WTC11 (cell line): ENCODE measurements around the gene FGR. TPM values are rescaled to one million over a fixed set of nuclear protein-coding genes. Genes with fewer than 3 reads are reported as not detected.
A peak's percentile ranks its signal among the peaks of the same experiment; 100 is the strongest.

ENCODE experiments used
- ATAC-seq: fragments of 200-7000 bp; cut with Tn5 transposase; 2 replicates; pipeline ENCODE4 v1.10.0; 2021; ENCODE audit warnings: mild to moderate bottlenecking, moderate library complexity
- CTCF ChIA-PET: fragments of 300-600 bp; sonication (Branson Sonifier 250); formaldehyde crosslinking; loops from one replicate; lab custom pipeline; 2021; ENCODE audit warnings: antibody characterized with exemption; lab: Charles Lee
- POLR2A ChIA-PET: fragments of 350-600 bp; sonication (Branson Sonifier 250); formaldehyde crosslinking; loops from one replicate; lab custom pipeline; 2021; ENCODE audit warnings: antibody characterized with exemption; lab: Charles Lee
- DNase-seq: peaks from one replicate; pipeline ENCODE4 v3.0.0; 2021; ENCODE audit warnings: low spot score
- H3K27ac Mint-ChIP-seq: 2 replicates; pipeline ENCODE4 v1.8.0; 2021; ENCODE audit warnings: mixed read lengths
- H3K27me3 Mint-ChIP-seq: 2 replicates; pipeline ENCODE4 v1.8.0; 2021; ENCODE audit warnings: low read depth, mild to moderate bottlenecking, moderate library complexity, mixed read lengths
- H3K36me3 Mint-ChIP-seq: 2 replicates; pipeline ENCODE4 v1.8.0; 2021; ENCODE audit warnings: mixed read lengths
- H3K4me1 Mint-ChIP-seq: 2 replicates; pipeline ENCODE4 v1.8.0; 2022; ENCODE audit warnings: mixed read lengths
- H3K4me3 Mint-ChIP-seq: 2 replicates; pipeline ENCODE4 v1.8.0; 2021; ENCODE audit warnings: mild to moderate bottlenecking, moderate library complexity, mixed read lengths
- H3K9me3 Mint-ChIP-seq: 2 replicates; pipeline ENCODE4 v1.8.0; 2021; ENCODE audit warnings: mixed read lengths
- CREB1 ChIP-seq: sonication (generic); formaldehyde crosslinking; IDR thresholded peaks from 2 replicates; pipeline ENCODE4 v1.8.0; 2023; ENCODE audit warnings: mild to moderate bottlenecking, missing genetic modification reagents
- GTF2I ChIP-seq: fragments of 250-450 bp; sonication (Bioruptor Pico); conservative IDR thresholded peaks from 2 replicates; pipeline ENCODE4 v1.4.0; 2021; ENCODE audit warnings: mild to moderate bottlenecking
- KAT7 ChIP-seq: sonication (generic); formaldehyde crosslinking; IDR thresholded peaks from 2 replicates; pipeline ENCODE4 v1.8.1; 2023; ENCODE audit warnings: missing genetic modification reagents, mild to moderate bottlenecking, borderline replicate concordance
- NFE2L1 ChIP-seq: sonication (generic); formaldehyde crosslinking; IDR thresholded peaks from 2 replicates; pipeline ENCODE4 v1.8.1; 2023; ENCODE audit warnings: missing genetic modification reagents
- NR1H2 ChIP-seq: sonication (generic); formaldehyde crosslinking; IDR thresholded peaks from 2 replicates; pipeline ENCODE4 v1.9.0; 2021; ENCODE audit warnings: mild to moderate bottlenecking, moderate library complexity, missing genetic modification reagents
- TP53 ChIP-seq: sonication (generic); formaldehyde crosslinking; IDR thresholded peaks from 2 replicates; pipeline ENCODE4 v1.8.1; 2023; ENCODE audit warnings: mild to moderate bottlenecking, missing genetic modification reagents
- total RNA-seq: library from RNA; stranded (reverse); gene quantifications from 3 replicates; pipeline ENCODE4 v1.2.3, GENCODE V29; 2021
- TF ChIP-seq, protein P1 (sequence below): sonication (generic); formaldehyde crosslinking; IDR thresholded peaks from 2 replicates; pipeline ENCODE4 v1.8.1; 2023; ENCODE audit warnings: mild to moderate bottlenecking, moderate library complexity, missing genetic modification reagents
- TF ChIP-seq, protein P2 (sequence below): sonication (generic); formaldehyde crosslinking; IDR thresholded peaks from 2 replicates; pipeline ENCODE4 v1.8.1; 2023; ENCODE audit warnings: mild to moderate bottlenecking, missing genetic modification reagents, moderate library complexity
- TF ChIP-seq, protein P3 (sequence below): fragments of 250-450 bp; sonication (Bioruptor Pico); IDR thresholded peaks from 2 replicates; pipeline ENCODE4 v1.9.0; 2021; ENCODE audit warnings: moderate library complexity, mild to moderate bottlenecking, inconsistent platforms, borderline replicate concordance
- TF ChIP-seq, protein P4 (sequence below): sonication (generic); formaldehyde crosslinking; IDR thresholded peaks from 2 replicates; pipeline ENCODE4 v1.8.1; 2023; ENCODE audit warnings: mild to moderate bottlenecking, missing genetic modification reagents
- TF ChIP-seq, protein P5 (sequence below): fragments of 250-450 bp; sonication (Bioruptor Pico); IDR thresholded peaks from 2 replicates; pipeline ENCODE4 v1.9.0; 2021; ENCODE audit warnings: mild to moderate bottlenecking
- TF ChIP-seq, protein P6 (sequence below): sonication (generic); formaldehyde crosslinking; IDR thresholded peaks from 2 replicates; pipeline ENCODE4 v1.8.1; 2022; ENCODE audit warnings: low read depth, missing genetic modification reagents, borderline replicate concordance
- TF ChIP-seq, protein P7 (sequence below): fragments of 250-450 bp; sonication (Bioruptor Pico); IDR thresholded peaks from 2 replicates; pipeline ENCODE4 v1.8.0; 2021; ENCODE audit warnings: mild to moderate bottlenecking
- TF ChIP-seq, protein P8 (sequence below): fragments of 250-450 bp; sonication (Bioruptor Pico); IDR thresholded peaks from 2 replicates; pipeline ENCODE4 v1.9.0; 2021; ENCODE audit warnings: mild to moderate bottlenecking
- TF ChIP-seq, protein P9 (sequence below): sonication (generic); formaldehyde crosslinking; IDR thresholded peaks from 2 replicates; pipeline ENCODE4 v1.8.0; 2022; ENCODE audit warnings: missing genetic modification reagents

The FGR gene
- total RNA-seq, 1 experiment from 2014 or later, result 0.77 TPM

DNA sequence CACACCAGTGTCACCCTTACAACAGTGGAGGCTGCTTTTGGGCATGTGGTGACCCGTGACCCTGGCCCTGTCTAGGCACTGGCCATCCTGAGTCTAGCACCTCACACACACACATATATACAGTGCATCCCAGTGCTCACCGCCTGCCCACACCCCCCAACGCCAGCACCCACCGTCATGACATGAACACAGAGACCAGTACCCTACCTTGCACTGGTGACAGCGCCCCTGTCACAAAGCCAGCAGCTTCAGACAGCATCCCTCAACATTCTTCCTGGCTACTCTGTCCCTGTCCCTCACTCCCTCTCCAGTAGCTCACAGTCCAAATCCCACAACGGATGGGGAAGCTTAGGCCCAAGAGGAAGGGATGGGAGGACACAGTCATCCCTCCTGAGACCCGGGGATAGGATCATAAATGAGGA lies 58.2 kb downstream of the FGR start:
- no peak for TF ChIP-seq NFE2L1
- TF ChIP-seq, protein P1, sequence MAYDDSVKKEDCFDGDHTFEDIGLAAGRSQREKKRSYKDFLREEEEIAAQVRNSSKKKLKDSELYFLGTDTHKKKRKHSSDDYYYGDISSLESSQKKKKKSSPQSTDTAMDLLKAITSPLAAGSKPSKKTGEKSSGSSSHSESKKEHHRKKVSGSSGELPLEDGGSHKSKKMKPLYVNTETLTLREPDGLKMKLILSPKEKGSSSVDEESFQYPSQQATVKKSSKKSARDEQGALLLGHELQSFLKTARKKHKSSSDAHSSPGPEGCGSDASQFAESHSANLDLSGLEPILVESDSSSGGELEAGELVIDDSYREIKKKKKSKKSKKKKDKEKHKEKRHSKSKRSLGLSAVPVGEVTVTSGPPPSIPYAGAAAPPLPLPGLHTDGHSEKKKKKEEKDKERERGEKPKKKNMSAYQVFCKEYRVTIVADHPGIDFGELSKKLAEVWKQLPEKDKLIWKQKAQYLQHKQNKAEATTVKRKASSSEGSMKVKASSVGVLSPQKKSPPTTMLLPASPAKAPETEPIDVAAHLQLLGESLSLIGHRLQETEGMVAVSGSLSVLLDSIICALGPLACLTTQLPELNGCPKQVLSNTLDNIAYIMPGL, result no peak
- TF ChIP-seq, protein P2, sequence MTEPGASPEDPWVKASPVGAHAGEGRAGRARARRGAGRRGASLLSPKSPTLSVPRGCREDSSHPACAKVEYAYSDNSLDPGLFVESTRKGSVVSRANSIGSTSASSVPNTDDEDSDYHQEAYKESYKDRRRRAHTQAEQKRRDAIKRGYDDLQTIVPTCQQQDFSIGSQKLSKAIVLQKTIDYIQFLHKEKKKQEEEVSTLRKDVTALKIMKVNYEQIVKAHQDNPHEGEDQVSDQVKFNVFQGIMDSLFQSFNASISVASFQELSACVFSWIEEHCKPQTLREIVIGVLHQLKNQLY, result no peak
- TF ChIP-seq, protein P3, sequence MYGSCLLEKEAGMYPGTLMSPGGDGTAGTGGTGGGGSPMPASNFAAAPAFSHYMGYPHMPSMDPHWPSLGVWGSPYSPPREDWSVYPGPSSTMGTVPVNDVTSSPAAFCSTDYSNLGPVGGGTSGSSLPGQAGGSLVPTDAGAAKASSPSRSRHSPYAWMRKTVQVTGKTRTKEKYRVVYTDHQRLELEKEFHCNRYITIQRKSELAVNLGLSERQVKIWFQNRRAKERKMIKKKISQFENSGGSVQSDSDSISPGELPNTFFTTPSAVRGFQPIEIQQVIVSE (CRISPR knock-in tag), result no peak
- TF ChIP-seq TP53, result no peak
- TF ChIP-seq, protein P4, sequence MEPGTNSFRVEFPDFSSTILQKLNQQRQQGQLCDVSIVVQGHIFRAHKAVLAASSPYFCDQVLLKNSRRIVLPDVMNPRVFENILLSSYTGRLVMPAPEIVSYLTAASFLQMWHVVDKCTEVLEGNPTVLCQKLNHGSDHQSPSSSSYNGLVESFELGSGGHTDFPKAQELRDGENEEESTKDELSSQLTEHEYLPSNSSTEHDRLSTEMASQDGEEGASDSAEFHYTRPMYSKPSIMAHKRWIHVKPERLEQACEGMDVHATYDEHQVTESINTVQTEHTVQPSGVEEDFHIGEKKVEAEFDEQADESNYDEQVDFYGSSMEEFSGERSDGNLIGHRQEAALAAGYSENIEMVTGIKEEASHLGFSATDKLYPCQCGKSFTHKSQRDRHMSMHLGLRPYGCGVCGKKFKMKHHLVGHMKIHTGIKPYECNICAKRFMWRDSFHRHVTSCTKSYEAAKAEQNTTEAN (CRISPR knock-in tag), result no peak
- TF ChIP-seq NR1H2 (CRISPR knock-in tag), result no peak
- TF ChIP-seq, protein P5, sequence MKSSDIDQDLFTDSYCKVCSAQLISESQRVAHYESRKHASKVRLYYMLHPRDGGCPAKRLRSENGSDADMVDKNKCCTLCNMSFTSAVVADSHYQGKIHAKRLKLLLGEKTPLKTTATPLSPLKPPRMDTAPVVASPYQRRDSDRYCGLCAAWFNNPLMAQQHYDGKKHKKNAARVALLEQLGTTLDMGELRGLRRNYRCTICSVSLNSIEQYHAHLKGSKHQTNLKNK (CRISPR knock-in tag), result no peak
- TF ChIP-seq KAT7, result no peak
- TF ChIP-seq, protein P6, sequence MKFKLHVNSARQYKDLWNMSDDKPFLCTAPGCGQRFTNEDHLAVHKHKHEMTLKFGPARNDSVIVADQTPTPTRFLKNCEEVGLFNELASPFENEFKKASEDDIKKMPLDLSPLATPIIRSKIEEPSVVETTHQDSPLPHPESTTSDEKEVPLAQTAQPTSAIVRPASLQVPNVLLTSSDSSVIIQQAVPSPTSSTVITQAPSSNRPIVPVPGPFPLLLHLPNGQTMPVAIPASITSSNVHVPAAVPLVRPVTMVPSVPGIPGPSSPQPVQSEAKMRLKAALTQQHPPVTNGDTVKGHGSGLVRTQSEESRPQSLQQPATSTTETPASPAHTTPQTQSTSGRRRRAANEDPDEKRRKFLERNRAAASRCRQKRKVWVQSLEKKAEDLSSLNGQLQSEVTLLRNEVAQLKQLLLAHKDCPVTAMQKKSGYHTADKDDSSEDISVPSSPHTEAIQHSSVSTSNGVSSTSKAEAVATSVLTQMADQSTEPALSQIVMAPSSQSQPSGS (CRISPR knock-in tag), result no peak
- TF ChIP-seq, protein P7, sequence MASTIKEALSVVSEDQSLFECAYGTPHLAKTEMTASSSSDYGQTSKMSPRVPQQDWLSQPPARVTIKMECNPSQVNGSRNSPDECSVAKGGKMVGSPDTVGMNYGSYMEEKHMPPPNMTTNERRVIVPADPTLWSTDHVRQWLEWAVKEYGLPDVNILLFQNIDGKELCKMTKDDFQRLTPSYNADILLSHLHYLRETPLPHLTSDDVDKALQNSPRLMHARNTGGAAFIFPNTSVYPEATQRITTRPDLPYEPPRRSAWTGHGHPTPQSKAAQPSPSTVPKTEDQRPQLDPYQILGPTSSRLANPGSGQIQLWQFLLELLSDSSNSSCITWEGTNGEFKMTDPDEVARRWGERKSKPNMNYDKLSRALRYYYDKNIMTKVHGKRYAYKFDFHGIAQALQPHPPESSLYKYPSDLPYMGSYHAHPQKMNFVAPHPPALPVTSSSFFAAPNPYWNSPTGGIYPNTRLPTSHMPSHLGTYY (CRISPR knock-in tag), result no peak
- TF ChIP-seq, protein P8, sequence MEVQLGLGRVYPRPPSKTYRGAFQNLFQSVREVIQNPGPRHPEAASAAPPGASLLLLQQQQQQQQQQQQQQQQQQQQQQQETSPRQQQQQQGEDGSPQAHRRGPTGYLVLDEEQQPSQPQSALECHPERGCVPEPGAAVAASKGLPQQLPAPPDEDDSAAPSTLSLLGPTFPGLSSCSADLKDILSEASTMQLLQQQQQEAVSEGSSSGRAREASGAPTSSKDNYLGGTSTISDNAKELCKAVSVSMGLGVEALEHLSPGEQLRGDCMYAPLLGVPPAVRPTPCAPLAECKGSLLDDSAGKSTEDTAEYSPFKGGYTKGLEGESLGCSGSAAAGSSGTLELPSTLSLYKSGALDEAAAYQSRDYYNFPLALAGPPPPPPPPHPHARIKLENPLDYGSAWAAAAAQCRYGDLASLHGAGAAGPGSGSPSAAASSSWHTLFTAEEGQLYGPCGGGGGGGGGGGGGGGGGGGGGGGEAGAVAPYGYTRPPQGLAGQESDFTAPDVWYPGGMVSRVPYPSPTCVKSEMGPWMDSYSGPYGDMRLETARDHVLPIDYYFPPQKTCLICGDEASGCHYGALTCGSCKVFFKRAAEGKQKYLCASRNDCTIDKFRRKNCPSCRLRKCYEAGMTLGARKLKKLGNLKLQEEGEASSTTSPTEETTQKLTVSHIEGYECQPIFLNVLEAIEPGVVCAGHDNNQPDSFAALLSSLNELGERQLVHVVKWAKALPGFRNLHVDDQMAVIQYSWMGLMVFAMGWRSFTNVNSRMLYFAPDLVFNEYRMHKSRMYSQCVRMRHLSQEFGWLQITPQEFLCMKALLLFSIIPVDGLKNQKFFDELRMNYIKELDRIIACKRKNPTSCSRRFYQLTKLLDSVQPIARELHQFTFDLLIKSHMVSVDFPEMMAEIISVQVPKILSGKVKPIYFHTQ (CRISPR knock-in tag), result no peak
- TF ChIP-seq, protein P9, sequence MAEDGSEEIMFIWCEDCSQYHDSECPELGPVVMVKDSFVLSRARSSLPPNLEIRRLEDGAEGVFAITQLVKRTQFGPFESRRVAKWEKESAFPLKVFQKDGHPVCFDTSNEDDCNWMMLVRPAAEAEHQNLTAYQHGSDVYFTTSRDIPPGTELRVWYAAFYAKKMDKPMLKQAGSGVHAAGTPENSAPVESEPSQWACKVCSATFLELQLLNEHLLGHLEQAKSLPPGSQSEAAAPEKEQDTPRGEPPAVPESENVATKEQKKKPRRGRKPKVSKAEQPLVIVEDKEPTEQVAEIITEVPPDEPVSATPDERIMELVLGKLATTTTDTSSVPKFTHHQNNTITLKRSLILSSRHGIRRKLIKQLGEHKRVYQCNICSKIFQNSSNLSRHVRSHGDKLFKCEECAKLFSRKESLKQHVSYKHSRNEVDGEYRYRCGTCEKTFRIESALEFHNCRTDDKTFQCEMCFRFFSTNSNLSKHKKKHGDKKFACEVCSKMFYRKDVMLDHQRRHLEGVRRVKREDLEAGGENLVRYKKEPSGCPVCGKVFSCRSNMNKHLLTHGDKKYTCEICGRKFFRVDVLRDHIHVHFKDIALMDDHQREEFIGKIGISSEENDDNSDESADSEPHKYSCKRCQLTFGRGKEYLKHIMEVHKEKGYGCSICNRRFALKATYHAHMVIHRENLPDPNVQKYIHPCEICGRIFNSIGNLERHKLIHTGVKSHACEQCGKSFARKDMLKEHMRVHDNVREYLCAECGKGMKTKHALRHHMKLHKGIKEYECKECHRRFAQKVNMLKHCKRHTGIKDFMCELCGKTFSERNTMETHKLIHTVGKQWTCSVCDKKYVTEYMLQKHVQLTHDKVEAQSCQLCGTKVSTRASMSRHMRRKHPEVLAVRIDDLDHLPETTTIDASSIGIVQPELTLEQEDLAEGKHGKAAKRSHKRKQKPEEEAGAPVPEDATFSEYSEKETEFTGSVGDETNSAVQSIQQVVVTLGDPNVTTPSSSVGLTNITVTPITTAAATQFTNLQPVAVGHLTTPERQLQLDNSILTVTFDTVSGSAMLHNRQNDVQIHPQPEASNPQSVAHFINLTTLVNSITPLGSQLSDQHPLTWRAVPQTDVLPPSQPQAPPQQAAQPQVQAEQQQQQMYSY, result no peak
- TF ChIP-seq GTF2I, result no peak
- TF ChIP-seq CREB1 (CRISPR knock-in tag), result no peak
- TF ChIP-seq, all 79 proteins: peak for 0
- Mint-ChIP-seq H3K36me3 (no peaks in the 10 kb centered on the region), H3K4me1 (peaks cover 46% of the 10 kb centered on the region), H3K27me3 (no peaks in the 10 kb centered on the region), H3K9me3 (no peaks in the 10 kb centered on the region), H3K4me3 (no peak overlapping the region), H3K27ac (peak overlapping the region; percentile 78)
- ATAC-seq, result no peak
- no peak for DNase-seq
- POLR2A ChIA-PET, result no interaction called here
- CTCF ChIA-PET, result interaction anchor here (0.5 to 16.0 kb wide), 6 partner anchors 9 to 531 kb away, joined by 4 to 489 read pairs (median 34); partner anchors contain the start of gene AHDC1
